ENCODE measurements around the gene NMNAT2.
"Not testable (repeated sequence)": the region's sequence is repeated elsewhere in the genome, so short reads cannot be mapped to it uniquely, and the experiment has no call there.

The NMNAT2 gene

DNA sequence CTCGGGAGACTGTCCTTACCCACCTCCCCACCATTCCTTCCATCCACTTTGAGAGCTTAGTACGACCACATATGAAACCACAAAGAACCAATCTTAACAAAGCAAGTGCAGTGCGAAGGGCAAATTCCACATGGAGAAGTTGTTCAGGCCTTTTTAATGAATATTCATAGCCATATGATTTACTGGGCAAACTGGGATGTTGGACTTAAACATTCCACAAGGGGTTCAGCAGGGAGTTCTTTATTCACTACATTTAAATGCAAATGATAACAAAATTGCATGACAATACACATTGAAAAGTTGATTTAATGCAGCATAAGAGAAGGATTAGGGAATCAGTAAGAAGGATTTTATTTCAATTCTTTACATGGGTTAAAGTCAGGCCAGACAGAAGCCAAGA, 14.7 kb downstream of the NMNAT2 start:
- Histone ChIP-seq H3K36me3 (ENCODE audit: control insufficient read depth, insufficient read depth, low read length) (no peaks in the 10 kb centered on the region), H3K9me3 (ENCODE audit: control insufficient read depth, low read length) (no peaks in the 10 kb centered on the region), H3K27me3 (replicated peaks; ENCODE audit: control insufficient read depth, insufficient read depth, low read length, poor library complexity, severe bottlenecking) (no peaks in the 10 kb centered on the region), H3K4me1 (ENCODE audit: control insufficient read depth, insufficient read depth, low read length, poor library complexity, severe bottlenecking) (no peaks in the 10 kb centered on the region), H3K4me3 (ENCODE audit: insufficient read depth, low read depth, low read length, poor library complexity, severe bottlenecking) (no peak overlapping the region), H3K27ac (ENCODE audit: insufficient read depth, low read length, poor library complexity, severe bottlenecking) (no peak overlapping the region)
- DNase-seq = no peak

DNA sequence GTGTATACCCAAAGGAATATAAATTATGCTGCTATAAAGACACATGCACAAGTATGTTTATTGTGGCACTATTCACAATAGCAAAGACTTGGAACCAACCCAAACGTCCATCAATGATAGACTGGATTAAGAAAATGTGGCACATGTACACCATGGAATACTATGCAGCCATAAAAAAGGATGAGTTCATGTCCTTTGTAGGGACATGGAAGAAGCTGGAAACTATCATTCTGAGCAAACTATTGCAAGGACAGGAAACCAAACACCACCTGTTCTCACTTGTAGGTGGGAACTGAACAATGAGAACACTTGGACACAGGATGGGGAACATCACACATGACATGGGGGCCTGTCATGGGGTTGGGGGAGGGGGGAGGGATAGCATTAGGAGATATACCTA, 16.6 kb downstream of the NMNAT2 start:
- H3K27ac ChIP-seq (ENCODE audit: insufficient read depth, low read length, poor library complexity, severe bottlenecking); H3K4me1 ChIP-seq (ENCODE audit: control insufficient read depth, insufficient read depth, low read length, poor library complexity, severe bottlenecking); H3K9me3 ChIP-seq (ENCODE audit: control insufficient read depth, low read length); H3K4me3 ChIP-seq (ENCODE audit: insufficient read depth, low read depth, low read length, poor library complexity, severe bottlenecking); H3K27me3 ChIP-seq (replicated peaks; ENCODE audit: control insufficient read depth, insufficient read depth, low read length, poor library complexity, severe bottlenecking); H3K36me3 ChIP-seq (ENCODE audit: control insufficient read depth, insufficient read depth, low read length); DNase-seq: not testable (repeated sequence)

DNA sequence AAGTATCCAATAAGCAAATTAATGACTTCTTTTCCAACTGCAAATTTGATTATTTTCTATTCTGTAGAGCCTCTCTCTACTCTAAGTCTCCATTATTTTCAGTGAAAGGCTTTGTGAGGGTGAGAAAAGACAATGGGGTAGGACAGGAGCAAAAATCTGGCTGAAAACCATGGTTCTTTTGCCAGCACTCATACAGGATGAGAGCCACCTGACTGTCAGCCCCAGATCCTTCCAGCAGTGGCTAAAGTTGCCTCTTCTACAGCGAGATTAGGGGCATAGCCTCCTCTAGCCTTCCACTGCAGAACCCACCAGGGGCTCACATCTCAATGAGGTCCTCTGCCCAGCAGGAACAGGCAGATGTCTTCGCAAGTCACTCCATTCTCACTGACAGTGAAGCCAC, 23.7 kb downstream of the NMNAT2 start:
- H3K36me3 ChIP-seq (ENCODE audit: control insufficient read depth, insufficient read depth, low read length) = no peaks in the 10 kb centered on the region
- H3K4me3 ChIP-seq (ENCODE audit: insufficient read depth, low read depth, low read length, poor library complexity, severe bottlenecking) = no peak overlapping the region
- H3K27ac ChIP-seq (ENCODE audit: insufficient read depth, low read length, poor library complexity, severe bottlenecking) = no peak overlapping the region
- H3K27me3 ChIP-seq (replicated peaks; ENCODE audit: control insufficient read depth, insufficient read depth, low read length, poor library complexity, severe bottlenecking) = no peaks in the 10 kb centered on the region
- no peak for DNase-seq
- no peaks in the 10 kb centered on the region for H3K9me3 ChIP-seq (ENCODE audit: control insufficient read depth, low read length)
- H3K4me1 ChIP-seq (ENCODE audit: control insufficient read depth, insufficient read depth, low read length, poor library complexity, severe bottlenecking) = no peaks in the 10 kb centered on the region

DNA sequence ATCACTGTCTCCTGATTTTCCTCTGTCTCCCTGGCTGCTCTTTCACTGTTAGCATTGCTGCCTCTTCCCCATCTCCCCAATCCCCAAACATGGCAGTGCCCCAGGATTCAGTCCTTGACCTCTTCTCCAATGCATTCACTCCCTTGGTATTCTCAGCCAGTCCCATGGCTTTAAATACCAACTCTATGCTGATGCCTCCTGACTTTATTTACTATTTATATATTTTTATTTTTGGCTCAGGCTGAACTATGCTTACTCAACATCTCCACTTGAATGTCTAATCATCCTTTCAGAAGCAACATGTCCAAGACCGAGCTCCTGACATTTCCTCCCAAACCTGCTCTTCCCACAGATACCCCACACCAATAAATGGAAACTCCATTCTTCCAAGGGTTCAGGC, 26.3 kb downstream of the NMNAT2 start:
- no peaks in the 10 kb centered on the region for H3K27me3 ChIP-seq (replicated peaks; ENCODE audit: control insufficient read depth, insufficient read depth, low read length, poor library complexity, severe bottlenecking)
- H3K36me3 ChIP-seq (ENCODE audit: control insufficient read depth, insufficient read depth, low read length) = no peaks in the 10 kb centered on the region
- no peak overlapping the region for H3K27ac ChIP-seq (ENCODE audit: insufficient read depth, low read length, poor library complexity, severe bottlenecking)
- H3K4me3 ChIP-seq (ENCODE audit: insufficient read depth, low read depth, low read length, poor library complexity, severe bottlenecking) = no peak overlapping the region
- no peaks in the 10 kb centered on the region for H3K4me1 ChIP-seq (ENCODE audit: control insufficient read depth, insufficient read depth, low read length, poor library complexity, severe bottlenecking)
- DNase-seq = no peak
- H3K9me3 ChIP-seq (ENCODE audit: control insufficient read depth, low read length) = no peaks in the 10 kb centered on the region

DNA sequence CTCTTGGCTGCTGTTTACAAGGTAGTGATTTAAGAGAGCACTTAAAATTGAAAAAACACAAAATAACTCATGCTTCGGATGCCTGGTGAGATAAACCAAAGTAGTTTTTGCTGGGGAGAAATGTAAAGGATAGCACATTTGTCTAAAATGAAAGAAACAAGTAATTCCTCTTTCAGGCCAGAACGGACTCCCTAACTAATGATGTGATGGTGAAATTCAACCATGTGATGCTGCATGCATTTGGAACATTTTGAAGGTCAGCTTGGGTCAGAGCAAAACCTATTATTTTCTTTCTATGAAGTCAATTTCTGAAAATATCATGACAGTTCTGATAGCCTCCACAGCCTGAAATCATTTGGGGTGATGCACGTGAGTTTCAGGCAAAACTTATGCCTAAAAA, 27.6 kb downstream of the NMNAT2 start:
- H3K4me3 ChIP-seq (ENCODE audit: insufficient read depth, low read depth, low read length, poor library complexity, severe bottlenecking) = no peak overlapping the region
- no peak for DNase-seq
- no peaks in the 10 kb centered on the region for H3K36me3 ChIP-seq (ENCODE audit: control insufficient read depth, insufficient read depth, low read length)
- H3K27me3 ChIP-seq (replicated peaks; ENCODE audit: control insufficient read depth, insufficient read depth, low read length, poor library complexity, severe bottlenecking) = no peaks in the 10 kb centered on the region
- no peak overlapping the region for H3K27ac ChIP-seq (ENCODE audit: insufficient read depth, low read length, poor library complexity, severe bottlenecking)
- no peaks in the 10 kb centered on the region for H3K4me1 ChIP-seq (ENCODE audit: control insufficient read depth, insufficient read depth, low read length, poor library complexity, severe bottlenecking)
- H3K9me3 ChIP-seq (ENCODE audit: control insufficient read depth, low read length) = no peaks in the 10 kb centered on the region

DNA sequence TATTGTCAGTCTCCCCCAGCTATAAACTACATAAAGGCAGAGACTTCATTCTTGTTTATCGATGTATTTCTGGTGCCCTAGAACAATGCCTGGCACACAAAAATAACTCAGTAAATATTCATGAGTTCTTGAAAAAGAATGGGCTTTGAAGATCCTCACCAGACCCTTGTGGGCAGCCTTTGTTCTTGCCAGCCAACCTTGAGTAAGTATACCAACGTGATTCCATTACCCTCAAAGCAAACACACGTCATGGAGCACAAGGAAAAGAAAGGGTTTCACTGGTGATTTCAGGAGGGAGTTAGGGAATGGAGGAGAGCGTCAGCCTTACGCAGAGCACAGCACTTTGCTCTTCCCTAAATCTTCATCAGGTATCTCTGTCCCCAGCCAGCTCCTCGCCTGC, 29.4 kb downstream of the NMNAT2 start:
- Histone ChIP-seq H3K36me3 (ENCODE audit: control insufficient read depth, insufficient read depth, low read length) (no peaks in the 10 kb centered on the region), H3K9me3 (ENCODE audit: control insufficient read depth, low read length) (no peaks in the 10 kb centered on the region), H3K4me3 (ENCODE audit: insufficient read depth, low read depth, low read length, poor library complexity, severe bottlenecking) (no peak overlapping the region), H3K4me1 (ENCODE audit: control insufficient read depth, insufficient read depth, low read length, poor library complexity, severe bottlenecking) (no peaks in the 10 kb centered on the region), H3K27ac (ENCODE audit: insufficient read depth, low read length, poor library complexity, severe bottlenecking) (no peak overlapping the region), H3K27me3 (replicated peaks; ENCODE audit: control insufficient read depth, insufficient read depth, low read length, poor library complexity, severe bottlenecking) (no peaks in the 10 kb centered on the region)
- DNase-seq = no peak

DNA sequence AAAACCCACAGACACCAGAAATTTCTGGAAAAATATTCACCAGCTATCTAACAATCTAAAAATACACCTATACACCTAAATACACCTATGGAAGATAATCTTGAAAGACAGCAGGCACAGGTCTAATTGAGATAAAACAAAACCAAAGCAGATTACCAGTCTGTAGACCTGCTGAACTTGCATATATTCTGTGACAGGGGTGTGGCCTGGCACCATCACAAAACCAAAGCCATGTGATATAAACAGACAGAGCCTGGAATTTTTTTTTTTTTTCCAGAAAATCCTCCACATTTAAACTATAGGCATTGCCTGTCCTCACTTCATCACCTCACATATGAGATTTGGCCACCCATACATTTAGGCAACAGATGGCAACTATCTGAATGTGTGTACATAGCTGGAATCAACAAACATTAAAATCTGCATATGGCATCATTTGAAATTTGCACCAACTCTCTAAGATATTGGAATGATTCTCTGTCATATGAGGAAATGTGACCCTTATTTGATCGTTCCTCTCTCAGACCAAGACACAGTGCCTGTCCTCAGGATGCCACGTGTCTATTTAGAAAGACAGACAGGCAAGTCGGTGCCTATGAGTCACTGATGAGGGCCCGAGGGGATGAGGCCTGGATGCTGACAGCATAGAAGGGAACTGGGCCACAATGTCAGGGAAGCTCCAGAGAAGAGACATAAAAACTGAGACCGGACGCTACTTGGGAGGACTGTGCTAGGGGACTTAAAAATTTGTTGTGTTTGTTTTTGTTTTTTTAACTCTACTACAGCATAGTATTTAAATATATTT, 32.6 kb downstream of the NMNAT2 start:
- Histone ChIP-seq H3K36me3 (ENCODE audit: control insufficient read depth, insufficient read depth, low read length) (no peaks in the 10 kb centered on the region), H3K27ac (ENCODE audit: insufficient read depth, low read length, poor library complexity, severe bottlenecking) (no peak overlapping the region), H3K9me3 (ENCODE audit: control insufficient read depth, low read length) (no peaks in the 10 kb centered on the region), H3K4me3 (ENCODE audit: insufficient read depth, low read depth, low read length, poor library complexity, severe bottlenecking) (no peak overlapping the region), H3K4me1 (ENCODE audit: control insufficient read depth, insufficient read depth, low read length, poor library complexity, severe bottlenecking) (no peaks in the 10 kb centered on the region), H3K27me3 (replicated peaks; ENCODE audit: control insufficient read depth, insufficient read depth, low read length, poor library complexity, severe bottlenecking) (no peaks in the 10 kb centered on the region)
- DNase-seq = no peak

DNA sequence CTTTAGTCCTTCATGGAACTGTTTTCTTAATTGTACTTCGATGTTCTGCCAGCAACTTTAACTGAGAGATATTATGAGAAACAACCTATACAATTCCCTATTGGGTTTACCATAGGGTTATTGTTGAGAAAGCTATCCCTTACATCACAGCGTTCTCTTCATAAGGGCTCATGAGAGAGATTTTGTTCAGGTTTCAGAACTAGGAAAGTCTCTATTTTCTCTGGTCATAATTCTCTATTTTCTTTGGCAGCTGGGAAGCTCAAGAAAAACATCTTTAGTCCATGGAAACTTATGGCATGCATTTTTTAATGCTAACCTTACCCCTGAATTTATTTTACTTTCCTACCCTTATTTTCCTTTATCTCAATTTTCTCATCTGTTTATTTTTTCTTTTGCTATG, 38.2 kb downstream of the NMNAT2 start:
- no peak overlapping the region for H3K27ac ChIP-seq (ENCODE audit: insufficient read depth, low read length, poor library complexity, severe bottlenecking)
- no peak for DNase-seq
- no peaks in the 10 kb centered on the region for H3K9me3 ChIP-seq (ENCODE audit: control insufficient read depth, low read length)
- H3K4me1 ChIP-seq (ENCODE audit: control insufficient read depth, insufficient read depth, low read length, poor library complexity, severe bottlenecking) = no peaks in the 10 kb centered on the region
- no peaks in the 10 kb centered on the region for H3K27me3 ChIP-seq (replicated peaks; ENCODE audit: control insufficient read depth, insufficient read depth, low read length, poor library complexity, severe bottlenecking)
- no peaks in the 10 kb centered on the region for H3K36me3 ChIP-seq (ENCODE audit: control insufficient read depth, insufficient read depth, low read length)
- no peak overlapping the region for H3K4me3 ChIP-seq (ENCODE audit: insufficient read depth, low read depth, low read length, poor library complexity, severe bottlenecking)

DNA sequence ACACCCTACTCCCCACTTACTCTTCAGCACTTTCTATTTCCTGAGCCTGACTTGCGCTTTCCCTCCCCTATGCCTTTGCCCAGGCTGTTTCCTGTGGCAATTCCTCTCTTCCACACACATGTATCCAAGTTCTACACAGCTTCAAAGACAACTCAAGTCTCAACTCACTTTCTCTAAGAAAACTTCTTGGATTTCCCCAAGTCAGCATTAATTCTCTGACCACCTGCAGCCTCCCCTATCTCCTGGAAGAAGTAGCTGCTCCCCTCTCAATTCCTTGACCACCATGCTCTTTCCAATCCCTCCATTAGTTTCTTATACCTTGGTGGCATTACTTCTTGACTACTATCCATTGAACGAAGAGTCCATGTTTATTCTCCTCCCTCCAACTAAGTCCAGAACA, 42.8 kb downstream of the NMNAT2 start:
- no peak overlapping the region for H3K27ac ChIP-seq (ENCODE audit: insufficient read depth, low read length, poor library complexity, severe bottlenecking)
- no peak overlapping the region for H3K4me3 ChIP-seq (ENCODE audit: insufficient read depth, low read depth, low read length, poor library complexity, severe bottlenecking)
- no peaks in the 10 kb centered on the region for H3K36me3 ChIP-seq (ENCODE audit: control insufficient read depth, insufficient read depth, low read length)
- DNase-seq = no peak
- no peaks in the 10 kb centered on the region for H3K9me3 ChIP-seq (ENCODE audit: control insufficient read depth, low read length)
- H3K4me1 ChIP-seq (ENCODE audit: control insufficient read depth, insufficient read depth, low read length, poor library complexity, severe bottlenecking) = no peaks in the 10 kb centered on the region
- no peaks in the 10 kb centered on the region for H3K27me3 ChIP-seq (replicated peaks; ENCODE audit: control insufficient read depth, insufficient read depth, low read length, poor library complexity, severe bottlenecking)

DNA sequence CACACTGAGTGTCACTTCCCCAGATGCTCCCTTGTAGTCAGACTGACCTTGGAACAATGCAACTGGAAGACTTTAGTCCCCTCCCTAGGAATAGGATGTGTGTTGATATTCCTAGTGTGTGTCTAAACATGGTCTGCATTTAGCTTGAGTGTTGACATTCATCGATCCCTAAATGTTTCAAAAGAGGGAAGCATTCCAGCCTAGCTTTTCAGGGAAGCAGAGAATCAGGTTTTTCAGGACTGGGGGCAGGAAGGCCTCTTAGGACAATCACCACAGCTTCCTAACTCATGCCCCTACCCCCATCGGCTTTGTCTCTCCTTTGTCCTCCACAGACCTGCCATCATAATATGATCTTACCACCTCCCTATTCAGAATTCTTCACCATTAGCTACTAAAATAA, 43.4 kb downstream of the NMNAT2 start:
- Histone ChIP-seq H3K4me1 (ENCODE audit: control insufficient read depth, insufficient read depth, low read length, poor library complexity, severe bottlenecking) (no peaks in the 10 kb centered on the region), H3K4me3 (ENCODE audit: insufficient read depth, low read depth, low read length, poor library complexity, severe bottlenecking) (no peak overlapping the region), H3K27me3 (replicated peaks; ENCODE audit: control insufficient read depth, insufficient read depth, low read length, poor library complexity, severe bottlenecking) (no peaks in the 10 kb centered on the region), H3K36me3 (ENCODE audit: control insufficient read depth, insufficient read depth, low read length) (no peaks in the 10 kb centered on the region), H3K9me3 (ENCODE audit: control insufficient read depth, low read length) (no peaks in the 10 kb centered on the region), H3K27ac (ENCODE audit: insufficient read depth, low read length, poor library complexity, severe bottlenecking) (no peak overlapping the region)
- DNase-seq = no peak

All from effector memory CD4-positive, alpha-beta T cell (primary cell).